Measurements from ENCODE around the gene AKT1. TPM values are rescaled to one million over a fixed set of nuclear protein-coding genes. Genes with fewer than 3 reads are reported as not detected.
"Not testable (repeated sequence)": the region's sequence is repeated elsewhere in the genome, so short reads cannot be mapped to it uniquely, and the experiment has no call there.

The AKT1 gene
- polyA plus RNA-seq, 2 donors: 62.6 to 62.9 TPM

- H3K27me3 ChIP-seq (ENCODE audit: control insufficient read depth in 1 of 2, insufficient read depth in 2 of 2, low read length in 2 of 2): no peaks in the 10 kb centered on the region
These were observed 23.8 kb upstream of the AKT1 start for GRCh38 chr14:104819361-104819781.

GRCh38 chr14:104818714-104819161 is 23.2 kb upstream of the AKT1 start:
- Histone ChIP-seq H3K36me3 (ENCODE audit: control insufficient read depth in 2 of 2, insufficient read depth in 2 of 2, low read length in 1 of 2) (no peaks in the 10 kb centered on the region), H3K4me1 (ENCODE audit: control insufficient read depth in 2 of 2, insufficient read depth in 2 of 2, low read length in 1 of 2) (peaks cover 0 to 4% of the 10 kb centered on the region in 2 donors), H3K4me3 (ENCODE audit: low read depth in 1 of 2, low read length in 2 of 2) (no peak overlapping the region), H3K27me3 (ENCODE audit: control insufficient read depth in 1 of 2, insufficient read depth in 2 of 2, low read length in 2 of 2) (no peaks in the 10 kb centered on the region), H3K27ac (ENCODE audit: low read depth in 2 of 2, low read length in 1 of 2) (no peak overlapping the region), H3K9me3 (ENCODE audit: control insufficient read depth in 2 of 2, insufficient read depth in 1 of 2, low read depth in 1 of 2, low read length in 1 of 2) (no peaks in the 10 kb centered on the region)
- WGBS, 2 donors: 84 to 85% methylated on average over 9 of the region's 9 CpGs

More at GRCh38 chr14:104819361-104819781, 23.8 kb upstream of the AKT1 start:
- H3K27ac ChIP-seq (ENCODE audit: low read depth in 2 of 2, low read length in 1 of 2): no peak overlapping the region
- no peaks in the 10 kb centered on the region for H3K36me3 ChIP-seq (ENCODE audit: control insufficient read depth in 2 of 2, insufficient read depth in 2 of 2, low read length in 1 of 2)
- 83 to 85% methylated on average over 12 of the region's 12 CpGs for WGBS, 2 donors
- peaks cover 0 to 4% of the 10 kb centered on the region in 2 donors for H3K4me1 ChIP-seq (ENCODE audit: control insufficient read depth in 2 of 2, insufficient read depth in 2 of 2, low read length in 1 of 2)
- no peaks in the 10 kb centered on the region for H3K9me3 ChIP-seq (ENCODE audit: control insufficient read depth in 2 of 2, insufficient read depth in 1 of 2, low read depth in 1 of 2, low read length in 1 of 2)
- no peak overlapping the region for H3K4me3 ChIP-seq (ENCODE audit: low read depth in 1 of 2, low read length in 2 of 2)

- Histone ChIP-seq H3K4me3 (ENCODE audit: low read depth in 1 of 2, low read length in 2 of 2) (no peak overlapping the region), H3K36me3 (ENCODE audit: control insufficient read depth in 2 of 2, insufficient read depth in 2 of 2, low read length in 1 of 2) (no peaks in the 10 kb centered on the region), H3K27ac (ENCODE audit: low read depth in 2 of 2, low read length in 1 of 2) (no peak overlapping the region), H3K4me1 (ENCODE audit: control insufficient read depth in 2 of 2, insufficient read depth in 2 of 2, low read length in 1 of 2) (peaks cover 0 to 4% of the 10 kb centered on the region in 2 donors), H3K9me3 (ENCODE audit: control insufficient read depth in 2 of 2, insufficient read depth in 1 of 2, low read depth in 1 of 2, low read length in 1 of 2) (no peaks in the 10 kb centered on the region), H3K27me3 (ENCODE audit: control insufficient read depth in 1 of 2, insufficient read depth in 2 of 2, low read length in 2 of 2) (no peaks in the 10 kb centered on the region)
- WGBS, 2 donors: 94 to 95% methylated on average over 8 of the region's 8 CpGs
These were observed 22.6 kb upstream of the AKT1 start for GRCh38 chr14:104817930-104818713.

- H3K4me1 ChIP-seq (ENCODE audit: control insufficient read depth in 2 of 2, insufficient read depth in 2 of 2, low read length in 1 of 2): peaks cover 0 to 4% of the 10 kb centered on the region in 2 donors
- 2% methylated on average over 8 of the region's 8 CpGs for WGBS, 2 donors
- peak overlapping the region; percentile 91 to 93 for H3K27ac ChIP-seq (ENCODE audit: low read depth in 2 of 2, low read length in 1 of 2)
- H3K27me3 ChIP-seq (ENCODE audit: control insufficient read depth in 1 of 2, insufficient read depth in 2 of 2, low read length in 2 of 2): no peaks in the 10 kb centered on the region
- H3K9me3 ChIP-seq (ENCODE audit: control insufficient read depth in 2 of 2, insufficient read depth in 1 of 2, low read depth in 1 of 2, low read length in 1 of 2): no peaks in the 10 kb centered on the region
- H3K4me3 ChIP-seq (ENCODE audit: low read depth in 1 of 2, low read length in 2 of 2): peak overlapping the region; percentile 69 to 92
- H3K36me3 ChIP-seq (ENCODE audit: control insufficient read depth in 2 of 2, insufficient read depth in 2 of 2, low read length in 1 of 2): no peaks in the 10 kb centered on the region
These were observed 21.0 kb upstream of the AKT1 start for GRCh38 chr14:104816616-104816884.

- 88 to 89% methylated on average over 14 to 15 of the region's 15 CpGs for WGBS, 2 donors
- not testable (repeated sequence) for H3K27ac ChIP-seq (ENCODE audit: low read depth in 2 of 2, low read length in 1 of 2); H3K27me3 ChIP-seq (ENCODE audit: control insufficient read depth in 1 of 2, insufficient read depth in 2 of 2, low read length in 2 of 2); H3K9me3 ChIP-seq (ENCODE audit: control insufficient read depth in 2 of 2, insufficient read depth in 1 of 2, low read depth in 1 of 2, low read length in 1 of 2); H3K4me3 ChIP-seq (ENCODE audit: low read depth in 1 of 2, low read length in 2 of 2); H3K4me1 ChIP-seq (ENCODE audit: control insufficient read depth in 2 of 2, insufficient read depth in 2 of 2, low read length in 1 of 2); H3K36me3 ChIP-seq (ENCODE audit: control insufficient read depth in 2 of 2, insufficient read depth in 2 of 2, low read length in 1 of 2)
These were observed 19.2 kb upstream of the AKT1 start for GRCh38 chr14:104814701-104815100.

- H3K4me3 ChIP-seq (ENCODE audit: low read depth in 1 of 2, low read length in 2 of 2): no peak overlapping the region
- 82 to 87% methylated on average over 7 of the region's 7 CpGs for WGBS, 2 donors
- H3K9me3 ChIP-seq (ENCODE audit: control insufficient read depth in 2 of 2, insufficient read depth in 1 of 2, low read depth in 1 of 2, low read length in 1 of 2): no peaks in the 10 kb centered on the region
- peaks cover 0 to 4% of the 10 kb centered on the region in 2 donors for H3K4me1 ChIP-seq (ENCODE audit: control insufficient read depth in 2 of 2, insufficient read depth in 2 of 2, low read length in 1 of 2)
- H3K27ac ChIP-seq (ENCODE audit: low read depth in 2 of 2, low read length in 1 of 2): no peak overlapping the region
- H3K27me3 ChIP-seq (ENCODE audit: control insufficient read depth in 1 of 2, insufficient read depth in 2 of 2, low read length in 2 of 2): no peaks in the 10 kb centered on the region
- no peaks in the 10 kb centered on the region for H3K36me3 ChIP-seq (ENCODE audit: control insufficient read depth in 2 of 2, insufficient read depth in 2 of 2, low read length in 1 of 2)
These were observed 17.7 kb upstream of the AKT1 start for GRCh38 chr14:104813286-104813685.

GRCh38 chr14:104810316-104810715 is 14.8 kb upstream of the AKT1 start:
- H3K9me3 ChIP-seq (ENCODE audit: control insufficient read depth in 2 of 2, insufficient read depth in 1 of 2, low read depth in 1 of 2, low read length in 1 of 2): no peaks in the 10 kb centered on the region
- 90 to 91% methylated on average over 11 of the region's 11 CpGs for WGBS, 2 donors

GRCh38 chr14:104808456-104808855 is 12.9 kb upstream of the AKT1 start:
- Histone ChIP-seq H3K9me3 (ENCODE audit: control insufficient read depth in 2 of 2, insufficient read depth in 1 of 2, low read depth in 1 of 2, low read length in 1 of 2) (no peaks in the 10 kb centered on the region), H3K27me3 (ENCODE audit: control insufficient read depth in 1 of 2, insufficient read depth in 2 of 2, low read length in 2 of 2) (no peaks in the 10 kb centered on the region), H3K36me3 (ENCODE audit: control insufficient read depth in 2 of 2, insufficient read depth in 2 of 2, low read length in 1 of 2) (no peaks in the 10 kb centered on the region), H3K4me1 (ENCODE audit: control insufficient read depth in 2 of 2, insufficient read depth in 2 of 2, low read length in 1 of 2) (peaks cover 0 to 2% of the 10 kb centered on the region in 2 donors), H3K4me3 (ENCODE audit: low read depth in 1 of 2, low read length in 2 of 2) (no peak overlapping the region), H3K27ac (ENCODE audit: low read depth in 2 of 2, low read length in 1 of 2) (no peak overlapping the region)
- WGBS, 2 donors: 73 to 79% methylated on average over 6 of the region's 6 CpGs

More at GRCh38 chr14:104810316-104810715, 14.8 kb upstream of the AKT1 start:
- no peaks in the 10 kb centered on the region for H3K36me3 ChIP-seq (ENCODE audit: control insufficient read depth in 2 of 2, insufficient read depth in 2 of 2, low read length in 1 of 2)
- H3K27me3 ChIP-seq (ENCODE audit: control insufficient read depth in 1 of 2, insufficient read depth in 2 of 2, low read length in 2 of 2): no peaks in the 10 kb centered on the region
- H3K4me3 ChIP-seq (ENCODE audit: low read depth in 1 of 2, low read length in 2 of 2): no peak overlapping the region
- H3K4me1 ChIP-seq (ENCODE audit: control insufficient read depth in 2 of 2, insufficient read depth in 2 of 2, low read length in 1 of 2): no peaks in the 10 kb centered on the region
- no peak overlapping the region for H3K27ac ChIP-seq (ENCODE audit: low read depth in 2 of 2, low read length in 1 of 2)

GRCh38 chr14:104806625-104807465 is 11.3 kb upstream of the AKT1 start:
- H3K27me3 ChIP-seq (ENCODE audit: control insufficient read depth in 1 of 2, insufficient read depth in 2 of 2, low read length in 2 of 2): no peaks in the 10 kb centered on the region
- peaks cover 3 to 14% of the 10 kb centered on the region in 2 donors for H3K4me1 ChIP-seq (ENCODE audit: control insufficient read depth in 2 of 2, insufficient read depth in 2 of 2, low read length in 1 of 2)
- no peak overlapping the region for H3K4me3 ChIP-seq (ENCODE audit: low read depth in 1 of 2, low read length in 2 of 2)
- WGBS, 2 donors: 84 to 90% methylated on average over 10 of the region's 10 CpGs
- H3K9me3 ChIP-seq (ENCODE audit: control insufficient read depth in 2 of 2, insufficient read depth in 1 of 2, low read depth in 1 of 2, low read length in 1 of 2): no peaks in the 10 kb centered on the region
- peaks cover 0 to 5% of the 10 kb centered on the region in 2 donors for H3K36me3 ChIP-seq (ENCODE audit: control insufficient read depth in 2 of 2, insufficient read depth in 2 of 2, low read length in 1 of 2)
- no peak overlapping the region for H3K27ac ChIP-seq (ENCODE audit: low read depth in 2 of 2, low read length in 1 of 2)
